IMR-90 (cell line): ENCODE measurements around the gene ABAT. TPM values are rescaled to one million over a fixed set of nuclear protein-coding genes. Genes with fewer than 3 reads are reported as not detected.

Experiments used
- ATAC-seq: fragments of 200-7000 bp; cut with Tn5 transposase; 2 replicates; pipeline ENCODE4 v1.9.1; 2020; ENCODE audit warnings: low read depth, mild to moderate bottlenecking, moderate library complexity
- BruUV-seq: library from RNA; stranded (reverse); fragments of 400-500 nt; replicated peaks from 2 replicates; lab custom pipeline; 2021; lab: Mats Ljungman, UMichigan
- CTCF ChIA-PET: fragments of 300-600 bp; formaldehyde crosslinking; extraction: SDS; loops from one replicate; lab custom pipeline; 2021; ENCODE audit warnings: antibody characterized with exemption; lab: Yijun Ruan, JAX
- POLR2A ChIA-PET: fragments of 300-600 bp; sonication (Branson Sonifier 250); formaldehyde crosslinking; loops from one replicate; lab custom pipeline; 2022; ENCODE audit warnings: antibody characterized with exemption; ENCODE audit not compliant: unreplicated experiment; lab: Charles Lee
- DNase-seq: peaks from one replicate; pipeline ENCODE4 v3.0.0; 2013
- H2AFZ ChIP-seq: replicated peaks from 2 replicates; pipeline ENCODE3; 2013; ENCODE audit warnings: low read length, mild to moderate bottlenecking; ENCODE audit not compliant: poor library complexity
- H2AK5ac ChIP-seq: 2 replicates; pipeline ENCODE4 v1.6.1; 2013; ENCODE audit warnings: low read depth, low read length, inconsistent platforms
- H2AK9ac ChIP-seq: replicated peaks from 2 replicates; pipeline ENCODE3; 2013; ENCODE audit warnings: mild to moderate bottlenecking, low read depth, low read length, moderate library complexity; ENCODE audit not compliant: poor library complexity
- H2BK120ac ChIP-seq: 2 replicates; pipeline ENCODE4 v1.6.1; 2013; ENCODE audit warnings: low read depth, low read length, inconsistent platforms
- H2BK15ac ChIP-seq: 3 replicates; pipeline ENCODE4 v1.6.1; 2013; ENCODE audit warnings: low read depth, low read length, inconsistent platforms
- H2BK20ac ChIP-seq: 2 replicates; pipeline ENCODE4 v1.6.1; 2013; ENCODE audit warnings: low read depth, mild to moderate bottlenecking, inconsistent platforms, low read length, moderate library complexity
- H2BK5ac ChIP-seq: 2 replicates; pipeline ENCODE4 v1.6.1; 2013; ENCODE audit warnings: mild to moderate bottlenecking, low read depth, low read length, inconsistent platforms; ENCODE audit not compliant: poor library complexity, severe bottlenecking
- H3K14ac ChIP-seq: replicated peaks from 2 replicates; pipeline ENCODE4 v1.6.1; 2013; ENCODE audit warnings: low read depth, low read length, inconsistent platforms
- H3K18ac ChIP-seq: 2 replicates; pipeline ENCODE4 v1.6.1; 2013; ENCODE audit warnings: low read depth, low read length, control low read depth
- H3K23ac ChIP-seq: 2 replicates; pipeline ENCODE4 v1.6.1; 2013; ENCODE audit warnings: low read depth, low read length, inconsistent platforms
- H3K27ac ChIP-seq: 2 replicates; pipeline ENCODE4 v1.5.1; 2013; ENCODE audit warnings: mild to moderate bottlenecking, control low read depth, low read length; ENCODE audit not compliant: insufficient read depth
- H3K27me3 ChIP-seq: 2 replicates; pipeline ENCODE4 v1.6.1; 2013; ENCODE audit warnings: low read length; ENCODE audit not compliant: control insufficient read depth, insufficient read depth
- H3K36me3 ChIP-seq: 2 replicates; pipeline ENCODE4 v1.6.1; 2013; ENCODE audit warnings: low read length, mixed read lengths; ENCODE audit not compliant: control insufficient read depth, insufficient read depth
- H3K4ac ChIP-seq: 2 replicates; pipeline ENCODE4 v1.6.1; 2013; ENCODE audit warnings: low read depth, low read length, inconsistent platforms
- H3K4me1 ChIP-seq: 2 replicates; pipeline ENCODE4 v1.6.1; 2013; ENCODE audit warnings: low read length, mixed read lengths; ENCODE audit not compliant: control insufficient read depth, insufficient read depth
- H3K4me2 ChIP-seq: 2 replicates; pipeline ENCODE4 v1.6.1; 2013; ENCODE audit warnings: low read depth, mild to moderate bottlenecking, control low read depth, low read length, moderate library complexity
- H3K4me3 ChIP-seq: 2 replicates; pipeline ENCODE4 v1.5.1; 2013; ENCODE audit warnings: low read depth, mild to moderate bottlenecking, control low read depth, low read length, moderate library complexity; ENCODE audit not compliant: insufficient read depth
- H3K56ac ChIP-seq: 2 replicates; pipeline ENCODE4 v1.6.1; 2013; ENCODE audit warnings: low read length, inconsistent platforms; ENCODE audit not compliant: insufficient read depth; ENCODE audit errors: extremely low read depth
- H3K79me1 ChIP-seq, 2 experiments: 2 replicates each; pipeline ENCODE4 v1.6.1; 2013; ENCODE audit warnings: low read length in 2 of 2, inconsistent platforms in 1 of 2, low read depth in 1 of 2
- H3K9ac ChIP-seq: 2 replicates; pipeline ENCODE4 v1.6.1; 2013; ENCODE audit warnings: low read depth, low read length, control low read depth
- H3K9me1 ChIP-seq: 2 replicates; pipeline ENCODE4 v1.6.1; 2013; ENCODE audit warnings: low read length, inconsistent platforms; ENCODE audit not compliant: insufficient read depth
- H3K9me3 ChIP-seq: 2 replicates; pipeline ENCODE4 v1.6.1; 2013; ENCODE audit warnings: low read length; ENCODE audit not compliant: control insufficient read depth, insufficient read depth
- H4K20me1 ChIP-seq: 2 replicates; pipeline ENCODE4 v1.6.1; 2013; ENCODE audit warnings: low read length, inconsistent platforms; ENCODE audit not compliant: insufficient read depth
- H4K5ac ChIP-seq: 2 replicates; pipeline ENCODE4 v1.6.1; 2013; ENCODE audit warnings: mild to moderate bottlenecking, low read depth, low read length, control low read depth
- H4K8ac ChIP-seq, 2 experiments: 2 replicates each; pipeline ENCODE4 v1.6.1; 2013; ENCODE audit warnings: low read depth in 2 of 2, low read length in 2 of 2, control low read depth in 1 of 2, inconsistent platforms in 1 of 2
- H4K91ac ChIP-seq: 2 replicates; pipeline ENCODE4 v1.6.1; 2013; ENCODE audit warnings: low read depth, low read length, inconsistent platforms; ENCODE audit not compliant: insufficient read depth
- CEBPB ChIP-seq: IDR thresholded peaks from 2 replicates; pipeline ENCODE4 v1.6.1; 2012; ENCODE audit warnings: low read depth, low read length, improper control_type of control experiment
- CHD1 ChIP-seq: IDR thresholded peaks from 2 replicates; pipeline ENCODE4 v1.6.1; 2012; ENCODE audit warnings: low read depth, low read length, improper control_type of control experiment
- CTCF ChIP-seq: conservative IDR thresholded peaks from 2 replicates; pipeline ENCODE4 v1.5.1; 2012; ENCODE audit warnings: mild to moderate bottlenecking, low read depth, low read length, improper control_type of control experiment
- FOS ChIP-seq: fragments of 150-350 bp; IDR thresholded peaks from 2 replicates; pipeline ENCODE4 v1.6.1; 2016; ENCODE audit warnings: low read depth, low read length
- MAFK ChIP-seq: IDR thresholded peaks from 2 replicates; pipeline ENCODE4 v1.6.1; 2012; ENCODE audit warnings: low read depth, low read length, improper control_type of control experiment
- MXI1 ChIP-seq: IDR thresholded peaks from 2 replicates; pipeline ENCODE4 v1.6.1; 2012; ENCODE audit warnings: low read depth, mild to moderate bottlenecking, low read length, moderate library complexity, borderline replicate concordance
- NFE2L2 ChIP-seq: fragments of 150-350 bp; IDR thresholded peaks from 2 replicates; pipeline ENCODE4 v1.6.1; 2016; ENCODE audit warnings: low read depth, mild to moderate bottlenecking, low read length
- POLR2A ChIP-seq: IDR thresholded peaks from 2 replicates; pipeline ENCODE4 v1.6.1; 2012; ENCODE audit warnings: mild to moderate bottlenecking, low read depth, low read length
- RAD21 ChIP-seq: IDR thresholded peaks from 2 replicates; pipeline ENCODE4 v1.6.1; 2012; ENCODE audit warnings: low read length, improper control_type of control experiment
- RCOR1 ChIP-seq: IDR thresholded peaks from 2 replicates; pipeline ENCODE4 v1.6.1; 2012; ENCODE audit warnings: mild to moderate bottlenecking, low read length, improper control_type of control experiment; ENCODE audit not compliant: insufficient replicate concordance
- RFX5 ChIP-seq: IDR thresholded peaks from 2 replicates; pipeline ENCODE4 v1.8.0; 2012; ENCODE audit warnings: low read depth, mild to moderate bottlenecking, low read length, moderate library complexity
- SMC3 ChIP-seq: fragments of 150-350 bp; IDR thresholded peaks from 2 replicates; pipeline ENCODE4 v1.6.1; 2016; ENCODE audit warnings: low read depth, mild to moderate bottlenecking, antibody characterized with exemption, low read length, moderate library complexity
- WGBS, 2 experiments: methylation state at CpG; one replicate each; pipeline versions ENCODE4 v1.1.5 to v1.1.7; 2013; ENCODE audit warnings: missing lambda C conversion rate in 2 of 2; ENCODE audit not compliant: insufficient read length in 1 of 2; ENCODE audit errors: extremely low coverage in 2 of 2; 5-methylcytosine and 5-hydroxymethylcytosine counted together
- dilution Hi-C: fragments of 300-500 bp; cut with HindIII; formaldehyde crosslinking; loops from one replicate; pipeline ENCODE4 v1.14.3; 2018; ENCODE audit warnings: low sequenced_read_pairs; ENCODE audit not compliant: unreplicated experiment
- in situ Hi-C: fragments of 300-500 bp; cut with MboI; formaldehyde crosslinking; loops from 3 replicates; pipeline ENCODE4 v1.14.3; 2019; ENCODE audit warnings: low sequenced_read_pairs, inconsistent platforms, mixed read lengths
- intact Hi-C: fragments of 100-400 bp; cut with micrococcal nuclease; formaldehyde crosslinking; loops from 2 replicates; pipeline ENCODE4 v1.10.0; 2022
- polyA plus RNA-seq, 3 experiments: library from polyadenylated mRNA; depleted of rRNA; stranded (reverse); fragments of >200 nt; gene quantifications; 2 replicates each; pipeline ENCODE4 v1.2.3, GENCODE V29; 2012; ENCODE audit warnings: low replicate concordance in 1 of 3
- total RNA-seq: library from RNA; depleted of rRNA; stranded (reverse); fragments of >200 nt; gene quantifications from 2 replicates; pipeline ENCODE4 v1.2.3, GENCODE V29; 2012
- TF ChIP-seq, protein P1 (sequence below): fragments of 150-350 bp; IDR thresholded peaks from 2 replicates; pipeline ENCODE4 v1.6.1; 2017; ENCODE audit warnings: mild to moderate bottlenecking, antibody characterized with exemption, low read length, low read depth

ABAT gene
- total and polyA plus RNA-seq, 2 of the 4 experiments (the other 2 are of a cell fraction), result 4.5 to 6.9 TPM

- H4K91ac ChIP-seq, result no peak overlapping the region
- H3K18ac ChIP-seq, result no peak overlapping the region
- intact Hi-C loops (no loop called here), dilution Hi-C loops (no loop called here), in situ Hi-C loops (no loop called here)
- no peak for ATAC-seq
- H2AFZ ChIP-seq, result no peak overlapping the region
- no peak overlapping the region for H3K4ac ChIP-seq
- no peaks in the 10 kb centered on the region for H3K9me1 ChIP-seq
- H2AK9ac ChIP-seq, result no peak overlapping the region
- no peak overlapping the region for H3K9ac ChIP-seq
- no peaks in the 10 kb centered on the region for H3K9me3 ChIP-seq
- no TSS peak for BruUV-seq
- no peaks in the 10 kb centered on the region for H3K4me1 ChIP-seq
- no peak overlapping the region for H2BK5ac ChIP-seq
- H3K4me3 ChIP-seq, result no peak overlapping the region
- no peak overlapping the region for H2AK5ac ChIP-seq
- no peak overlapping the region for H3K4me2 ChIP-seq
- WGBS, 2 experiments, result 91% methylated on average over 5 of the region's 12 CpGs; no CpG with 5 or more reads in 1 of the 2 experiments
- H3K23ac ChIP-seq, result no peak overlapping the region
- no peak overlapping the region for H3K14ac ChIP-seq
- H3K79me1 ChIP-seq, result no peaks in the 10 kb centered on the region
- H3K36me3 ChIP-seq, result peaks cover 4% of the 10 kb centered on the region; the same call in 1 of the 2 replicates
- no peaks in the 10 kb centered on the region for H4K20me1 ChIP-seq
- H2BK15ac ChIP-seq, result no peak overlapping the region
- H3K27me3 ChIP-seq, result peaks cover 2% of the 10 kb centered on the region; the same call in 1 of the 2 replicates
- no peak overlapping the region for H2BK20ac ChIP-seq
- H4K5ac ChIP-seq, result no peak overlapping the region
- no peak for DNase-seq
- H2BK120ac ChIP-seq, result no peak overlapping the region
- no peak overlapping the region for H3K27ac ChIP-seq
- H4K8ac ChIP-seq, result no peak overlapping the region
- ChIA-PET CTCF (no interaction called here), POLR2A (no interaction called here)
- TF ChIP-seq FOS (no peak), MXI1 (no peak), RCOR1 (no peak), CHD1 (no peak), CTCF (no peak), RFX5 (no peak), RAD21 (no peak), POLR2A (no peak), NFE2L2 (no peak), MAFK (no peak), SMC3 (no peak), CEBPB (no peak)
- TF ChIP-seq, protein P1, sequence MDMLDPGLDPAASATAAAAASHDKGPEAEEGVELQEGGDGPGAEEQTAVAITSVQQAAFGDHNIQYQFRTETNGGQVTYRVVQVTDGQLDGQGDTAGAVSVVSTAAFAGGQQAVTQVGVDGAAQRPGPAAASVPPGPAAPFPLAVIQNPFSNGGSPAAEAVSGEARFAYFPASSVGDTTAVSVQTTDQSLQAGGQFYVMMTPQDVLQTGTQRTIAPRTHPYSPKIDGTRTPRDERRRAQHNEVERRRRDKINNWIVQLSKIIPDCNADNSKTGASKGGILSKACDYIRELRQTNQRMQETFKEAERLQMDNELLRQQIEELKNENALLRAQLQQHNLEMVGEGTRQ, result no peak
- no peak overlapping the region for H3K56ac ChIP-seq
Measured at GRCh38 chr16:8768283-8768682, 93.9 kb downstream of the ABAT start.
